Type B pancreatic cell (in vitro differentiated cells): ENCODE results near the gene WDR64. TPM values are rescaled to one million over a fixed set of nuclear protein-coding genes. Genes with fewer than 3 reads are reported as not detected.

ENCODE experiments used
- DNase-seq: peaks from one replicate; pipeline ENCODE4 v3.0.0; 2021; ENCODE audit warnings: mixed read lengths; ENCODE audit not compliant: unreplicated experiment; ENCODE audit errors: extremely low spot score
- H3K27ac Mint-ChIP-seq: 2 replicates; pipeline ENCODE4 v1.8.0; 2021; ENCODE audit warnings: mild to moderate bottlenecking, mixed read lengths
- H3K27me3 Mint-ChIP-seq: 2 replicates; pipeline ENCODE4 v1.8.0; 2021; ENCODE audit warnings: mixed read lengths
- H3K36me3 Mint-ChIP-seq: 2 replicates; pipeline ENCODE4 v1.8.0; 2021; ENCODE audit warnings: mixed read lengths
- H3K4me1 Mint-ChIP-seq: one replicate; pipeline ENCODE4 v1.8.0; 2021; ENCODE audit warnings: mixed read lengths; ENCODE audit not compliant: unreplicated experiment
- H3K4me3 Mint-ChIP-seq: 2 replicates; pipeline ENCODE4 v1.8.0; 2021; ENCODE audit warnings: mild to moderate bottlenecking, mixed read lengths
- H3K9me3 Mint-ChIP-seq: 2 replicates; pipeline ENCODE4 v1.8.0; 2021; ENCODE audit warnings: mixed read lengths
- total RNA-seq: library from RNA; stranded (reverse); gene quantifications from 2 replicates; pipeline ENCODE4 v1.2.1, GENCODE V29; 2021; ENCODE audit warnings: low replicate concordance
- TF ChIP-seq, protein P1 (sequence below): fragments of 200-600 bp; sonication (generic); conservative IDR thresholded peaks from 2 replicates; pipeline ENCODE4 v1.5.0; 2021; ENCODE audit warnings: antibody characterized with exemption, mild to moderate bottlenecking

Gene WDR64
- total RNA-seq, 1 donor from 2014 or later: not detected

GRCh38 chr1:241608379-241609033 lies 43.6 kb upstream of the WDR64 start:
- no peak for DNase-seq

GRCh38 chr1:241610056-241610815 lies 41.8 kb upstream of the WDR64 start:
- H3K27me3 Mint-ChIP-seq: no peaks in the 10 kb centered on the region
- H3K36me3 Mint-ChIP-seq: no peaks in the 10 kb centered on the region
- H3K9me3 Mint-ChIP-seq: no peaks in the 10 kb centered on the region
- H3K27ac Mint-ChIP-seq: no peak overlapping the region
- DNase-seq: no peak
- no peak overlapping the region for H3K4me3 Mint-ChIP-seq
- peaks cover 3% of the 10 kb centered on the region for H3K4me1 Mint-ChIP-seq
- TF ChIP-seq, protein P1, sequence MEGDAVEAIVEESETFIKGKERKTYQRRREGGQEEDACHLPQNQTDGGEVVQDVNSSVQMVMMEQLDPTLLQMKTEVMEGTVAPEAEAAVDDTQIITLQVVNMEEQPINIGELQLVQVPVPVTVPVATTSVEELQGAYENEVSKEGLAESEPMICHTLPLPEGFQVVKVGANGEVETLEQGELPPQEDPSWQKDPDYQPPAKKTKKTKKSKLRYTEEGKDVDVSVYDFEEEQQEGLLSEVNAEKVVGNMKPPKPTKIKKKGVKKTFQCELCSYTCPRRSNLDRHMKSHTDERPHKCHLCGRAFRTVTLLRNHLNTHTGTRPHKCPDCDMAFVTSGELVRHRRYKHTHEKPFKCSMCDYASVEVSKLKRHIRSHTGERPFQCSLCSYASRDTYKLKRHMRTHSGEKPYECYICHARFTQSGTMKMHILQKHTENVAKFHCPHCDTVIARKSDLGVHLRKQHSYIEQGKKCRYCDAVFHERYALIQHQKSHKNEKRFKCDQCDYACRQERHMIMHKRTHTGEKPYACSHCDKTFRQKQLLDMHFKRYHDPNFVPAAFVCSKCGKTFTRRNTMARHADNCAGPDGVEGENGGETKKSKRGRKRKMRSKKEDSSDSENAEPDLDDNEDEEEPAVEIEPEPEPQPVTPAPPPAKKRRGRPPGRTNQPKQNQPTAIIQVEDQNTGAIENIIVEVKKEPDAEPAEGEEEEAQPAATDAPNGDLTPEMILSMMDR: no peak

More at GRCh38 chr1:241608379-241609033, 43.6 kb upstream of the WDR64 start:
- H3K4me1 Mint-ChIP-seq: peaks cover 3% of the 10 kb centered on the region
- H3K4me3 Mint-ChIP-seq: no peak overlapping the region
- no peak overlapping the region for H3K27ac Mint-ChIP-seq
- no peaks in the 10 kb centered on the region for H3K9me3 Mint-ChIP-seq
- H3K36me3 Mint-ChIP-seq: peaks cover under 1% of the 10 kb centered on the region
- TF ChIP-seq, protein P1: no peak
- H3K27me3 Mint-ChIP-seq: no peaks in the 10 kb centered on the region

DNA sequence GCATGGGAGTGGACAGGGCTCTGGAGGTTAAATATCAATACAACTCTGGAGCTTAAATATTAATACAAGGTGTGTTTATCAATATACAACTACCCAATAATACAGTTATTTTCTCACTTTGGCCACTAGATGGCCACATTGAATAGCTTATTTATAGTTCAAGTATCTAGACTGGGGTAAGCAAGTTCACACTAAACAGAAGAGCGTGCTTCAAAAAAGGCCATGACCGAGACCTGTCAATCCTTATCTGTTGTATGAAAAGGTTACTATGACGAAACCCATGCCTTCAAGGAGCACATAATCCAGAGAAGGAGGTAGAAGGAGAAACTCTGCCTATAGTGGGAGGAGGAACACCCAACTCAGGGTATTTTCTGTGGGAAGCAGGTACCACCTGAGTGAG lies 41.0 kb upstream of the WDR64 start:
- H3K27me3 Mint-ChIP-seq: no peaks in the 10 kb centered on the region
- H3K27ac Mint-ChIP-seq: no peak overlapping the region
- H3K9me3 Mint-ChIP-seq: no peaks in the 10 kb centered on the region
- H3K36me3 Mint-ChIP-seq: peaks cover under 1% of the 10 kb centered on the region
- TF ChIP-seq, protein P1: peak; percentile 84
- H3K4me1 Mint-ChIP-seq: peaks cover 5% of the 10 kb centered on the region
- no peak for DNase-seq
- no peak overlapping the region for H3K4me3 Mint-ChIP-seq

- no peak overlapping the region for H3K27ac Mint-ChIP-seq
- TF ChIP-seq, protein P1: no peak
- no peaks in the 10 kb centered on the region for H3K9me3 Mint-ChIP-seq
- DNase-seq: no peak
- no peaks in the 10 kb centered on the region for H3K27me3 Mint-ChIP-seq
- H3K4me1 Mint-ChIP-seq: peaks cover 5% of the 10 kb centered on the region
- no peak overlapping the region for H3K4me3 Mint-ChIP-seq
- H3K36me3 Mint-ChIP-seq: peaks cover 3% of the 10 kb centered on the region
Measured at GRCh38 chr1:241611736-241612135, 40.3 kb upstream of the WDR64 start.

DNA sequence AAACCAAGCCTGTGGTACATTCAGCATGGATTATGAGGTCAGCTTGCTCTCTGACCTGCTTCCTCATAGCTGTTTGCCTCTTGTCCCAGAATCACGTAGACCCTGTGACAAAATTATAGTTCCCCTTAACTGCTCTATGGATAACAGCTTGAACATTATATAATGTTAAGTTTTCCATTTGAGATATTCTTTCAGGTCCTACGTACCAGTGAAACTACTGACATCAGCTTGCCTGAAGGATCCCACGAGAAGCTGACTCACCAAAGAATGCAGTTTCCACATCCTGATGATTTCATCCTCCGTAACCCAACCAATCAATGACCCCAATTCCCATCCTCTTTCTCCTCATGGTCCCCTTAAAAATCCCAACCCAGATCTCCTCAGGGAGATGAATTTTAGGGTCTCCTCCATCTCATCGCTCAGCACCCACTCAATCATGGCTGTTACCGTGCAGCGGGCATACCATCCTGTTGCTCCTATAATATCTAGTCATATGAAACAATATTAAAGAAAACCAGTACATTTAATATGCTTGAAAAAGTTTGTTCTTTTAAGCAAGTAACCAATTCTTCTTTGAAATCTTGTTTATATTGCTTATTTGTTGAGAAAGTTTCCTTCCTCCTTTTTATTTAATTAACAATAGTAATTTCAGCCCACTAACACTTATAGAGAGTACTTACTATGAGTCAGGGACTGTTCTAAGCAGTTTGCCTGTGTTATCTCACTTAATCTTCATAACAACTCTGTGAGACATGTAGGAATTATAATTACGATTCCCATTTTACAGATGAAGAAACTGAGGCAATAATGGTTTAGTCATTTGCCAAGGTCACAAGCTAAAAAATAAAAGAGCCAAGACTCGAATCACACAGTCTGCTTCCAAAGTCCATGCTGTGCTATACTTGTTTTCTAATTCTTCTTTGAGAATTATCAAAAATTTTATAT lies 39.3 kb upstream of the WDR64 start:
- Mint-ChIP-seq H3K36me3 (peaks cover 3% of the 10 kb centered on the region), H3K4me1 (peaks cover 5% of the 10 kb centered on the region), H3K27me3 (no peaks in the 10 kb centered on the region), H3K9me3 (no peaks in the 10 kb centered on the region), H3K4me3 (no peak overlapping the region), H3K27ac (no peak overlapping the region)
- TF ChIP-seq, protein P1: no peak
- no peak for DNase-seq
